ENCODE data around the gene PICK1.

DNA sequence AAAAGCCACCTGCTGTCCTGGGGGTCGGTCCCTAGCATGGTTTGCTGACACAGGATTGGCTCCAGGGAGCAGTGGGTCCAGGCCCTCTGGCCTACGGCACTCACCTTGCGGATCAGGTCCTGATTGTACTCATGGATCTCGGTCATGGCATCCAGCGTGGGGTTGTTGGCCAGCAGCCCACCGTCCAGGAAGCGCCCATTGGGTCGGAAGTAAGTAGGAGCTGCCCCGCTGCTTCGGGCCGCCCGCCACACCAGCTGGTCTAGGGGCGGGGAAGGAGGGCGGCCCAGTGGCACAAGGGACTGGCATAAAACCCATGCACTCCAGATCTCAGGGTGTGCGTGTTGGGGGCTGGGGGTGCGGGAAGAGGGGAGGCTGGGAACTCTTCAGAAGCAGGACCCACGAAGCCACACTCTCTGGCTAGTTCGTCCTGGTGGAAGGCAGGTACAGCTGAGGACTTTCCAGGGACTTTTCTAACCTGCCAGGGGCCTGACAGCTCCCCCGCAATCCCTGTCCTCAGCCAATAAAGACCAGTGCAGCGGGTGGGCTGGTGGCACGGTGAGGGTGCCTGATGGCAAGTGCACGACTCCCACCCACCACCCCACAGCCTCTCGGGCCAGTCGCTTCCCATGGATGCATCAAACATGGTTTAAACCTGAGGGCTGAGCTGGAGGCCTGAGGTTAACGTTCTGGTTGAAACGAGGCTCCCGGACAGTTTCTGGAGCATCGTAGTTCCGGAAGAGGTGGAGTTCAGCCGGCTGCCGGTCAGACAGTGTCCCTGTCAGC, 58.4 kb downstream of the PICK1 start:
- TF ChIP-seq CTCF (IDR thresholded peaks at IDR 0.05), result no peak
- TF ChIP-seq EZH2phosphoT487 (IDR thresholded peaks at IDR 0.05), result no peak
- TF ChIP-seq EZH2 (IDR thresholded peaks at IDR 0.05), result no peak

Measured in neural progenitor cell (in vitro differentiated cells).